Large intestine (tissue), 12 donors: ENCODE measurements around the gene LGR6. TPM values are rescaled to one million over a fixed set of nuclear protein-coding genes. Genes with fewer than 3 reads are reported as not detected.
"Not testable (repeated sequence)": the region's sequence is repeated elsewhere in the genome, so short reads cannot be mapped to it uniquely, and the experiment has no call there.

Experiments
- DNase-seq, 2 donors: peaks; one replicate each; pipeline versions ENCODE4 v3.0.0 to v3.0.0-alpha.2; 2013
- H3K27ac ChIP-seq: one replicate; pipeline ENCODE4 v1.5.1; 2013; ENCODE audit warnings: low read length
- H3K27me3 ChIP-seq: 2 replicates; pipeline ENCODE4 v1.6.1; 2013; ENCODE audit warnings: low read length; ENCODE audit not compliant: control insufficient read depth, insufficient read depth
- H3K36me3 ChIP-seq: 2 replicates; pipeline ENCODE4 v1.6.1; 2013; ENCODE audit warnings: low read length; ENCODE audit not compliant: control insufficient read depth, insufficient read depth
- H3K4me1 ChIP-seq: one replicate; pipeline ENCODE4 v1.6.1; 2013; ENCODE audit warnings: low read length; ENCODE audit not compliant: control insufficient read depth, insufficient read depth
- H3K4me3 ChIP-seq: one replicate; pipeline ENCODE4 v1.5.1; 2013; ENCODE audit warnings: low read length
- H3K9me3 ChIP-seq: one replicate; pipeline ENCODE4 v1.6.1; 2013; ENCODE audit warnings: mild to moderate bottlenecking, low read depth, low read length, moderate library complexity; ENCODE audit not compliant: control insufficient read depth
- WGBS: methylation state at CpG from one replicate; pipeline ENCODE4 v1.1.5; 2013; ENCODE audit warnings: low lambda C conversion rate; ENCODE audit not compliant: insufficient coverage; 5-methylcytosine and 5-hydroxymethylcytosine counted together
- long read RNA-seq, 11 donors: transcript quantifications; one replicate each; lab custom pipeline, GENCODE V29; 2026
- polyA plus RNA-seq: library from polyadenylated mRNA; unstranded; fragments of 120-200 nt; gene quantifications from one replicate; pipeline ENCODE4 v1.2.1, GENCODE V29; 2013

Gene LGR6
- polyA plus RNA-seq, result 0.36 TPM
- long read RNA-seq, donor 1, result 0 reads
- long read RNA-seq, donor 2, result 0 reads
- long read RNA-seq, donor 3, result 0 reads
- long read RNA-seq, donor 4, result 0 reads
- long read RNA-seq, donor 5, result 0 reads
- long read RNA-seq, donor 6, result 0 reads
- long read RNA-seq, donor 7, partial matches to known transcripts, result 0 of 1 reads
- long read RNA-seq, donor 7, other reads (novel, unspliced or antisense), result 0 of 1 reads
- long read RNA-seq, donor 8, result 0 reads
- long read RNA-seq, donor 9, result 0 reads
- long read RNA-seq, donor 10, result 0 reads
- long read RNA-seq, donor 11, result 0 reads

GRCh38 chr1:202193614-202194327 is at the start of gene LGR6:
Gene LGR6 (plus strand): TSS chr1:202193799. CDS start chr1:202193990, 191 bp downstream.
- WGBS, result no CpG with 5 or more reads among the region's 61 CpGs
- H3K36me3 ChIP-seq, result no peaks in the 10 kb centered on the region
- peak in 1 of 2 donors; percentile 31 for DNase-seq
- no peak within 1 kb of the TSS for H3K27ac ChIP-seq
- peaks cover 3% of the 10 kb centered on the region for H3K9me3 ChIP-seq
- H3K4me3 ChIP-seq, result no peak within 1 kb of the TSS
- H3K27me3 ChIP-seq, result peaks cover 28% of the 10 kb centered on the region
- peaks cover 29% of the 10 kb centered on the region for H3K4me1 ChIP-seq

- peak; percentile 51 to 81 for DNase-seq
- Histone ChIP-seq H3K9me3 (no peaks in the 10 kb centered on the region), H3K27ac (peak within 1 kb of the TSS; percentile 61), H3K27me3 (no peaks in the 10 kb centered on the region), H3K4me3 (peak within 1 kb of the TSS; percentile 96), H3K4me1 (peaks cover 14% of the 10 kb centered on the region), H3K36me3 (no peaks in the 10 kb centered on the region)
- WGBS, result no CpG with 5 or more reads among the region's 82 CpGs
Observed at GRCh38 chr1:202144402-202145067, 49.1 kb upstream of the LGR6 start, which contains the start of gene ARL8A. Gene ARL8A (minus strand): TSS chr1:202144737. CDS start chr1:202144572, 165 bp downstream.

DNA sequence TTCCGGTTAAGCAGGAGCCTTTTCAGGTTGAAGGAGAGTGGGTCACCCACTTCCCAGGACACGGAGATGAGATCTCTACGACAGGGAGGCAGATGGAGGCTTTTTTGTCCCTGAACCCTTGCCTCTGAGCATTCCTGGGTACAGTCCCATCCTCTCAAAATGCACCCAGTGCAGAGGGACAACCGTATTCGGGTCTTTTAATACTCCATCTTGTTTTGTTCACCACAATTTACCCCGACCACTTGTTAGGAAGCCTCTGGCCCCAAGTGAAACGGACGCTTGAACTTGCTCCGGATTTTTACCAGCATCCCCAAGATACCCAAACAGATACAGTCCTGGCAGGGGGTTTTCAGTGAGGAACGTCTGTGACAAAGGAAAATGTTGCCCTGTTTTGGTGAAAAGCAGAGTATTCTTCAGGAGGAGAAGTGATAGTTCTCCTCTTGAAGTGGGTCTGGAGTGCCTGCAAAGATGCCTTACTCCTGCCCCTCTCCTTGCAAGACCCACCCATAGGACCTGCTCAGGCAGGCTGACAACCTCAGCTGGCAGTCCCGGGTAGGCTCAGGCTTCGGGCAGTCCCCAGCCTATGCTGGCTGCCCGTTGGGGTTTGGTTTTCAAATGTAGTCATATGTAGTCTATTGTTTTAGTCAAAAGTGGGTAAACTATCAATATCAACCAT is 48.4 kb upstream of the LGR6 start:
- no peaks in the 10 kb centered on the region for H3K27me3 ChIP-seq
- peak overlapping the region; percentile 77 for H3K4me3 ChIP-seq
- H3K27ac ChIP-seq, result no peak overlapping the region
- H3K4me1 ChIP-seq, result peaks cover 14% of the 10 kb centered on the region
- H3K36me3 ChIP-seq, result no peaks in the 10 kb centered on the region
- DNase-seq, result peak in 1 of 2 donors; percentile 28
- no CpG with 5 or more reads among the region's 13 CpGs for WGBS
- H3K9me3 ChIP-seq, result no peaks in the 10 kb centered on the region

- H3K36me3 ChIP-seq, DNase-seq, H3K27me3 ChIP-seq, H3K9me3 ChIP-seq, H3K27ac ChIP-seq, H3K4me3 ChIP-seq: not testable (repeated sequence)
- peaks cover 14% of the 10 kb centered on the region for H3K4me1 ChIP-seq
- WGBS, result no CpG with 5 or more reads among the region's 8 CpGs
Observed at GRCh38 chr1:202145744-202146140, 47.9 kb upstream of the LGR6 start.

DNA sequence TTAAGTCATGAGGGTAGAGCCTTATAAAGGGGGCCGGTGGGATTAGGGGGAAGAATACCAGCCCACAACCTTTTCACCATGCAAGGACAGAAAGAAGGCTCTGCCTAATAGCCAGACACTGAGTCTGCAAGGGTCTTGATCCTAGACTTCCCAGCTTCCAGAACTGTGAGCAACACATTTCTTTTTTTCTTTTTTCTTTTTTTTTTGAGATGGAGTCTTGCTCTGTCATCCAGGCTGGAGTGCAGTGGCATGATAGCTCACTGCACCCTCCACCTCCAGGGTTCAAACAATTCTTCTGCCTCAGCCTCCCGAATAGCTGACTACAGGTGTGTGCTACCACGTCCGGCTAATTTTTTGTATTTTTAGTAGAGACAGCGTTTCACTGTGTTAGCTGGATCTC is 47.3 kb upstream of the LGR6 start:
- H3K27me3 ChIP-seq, result no peaks in the 10 kb centered on the region
- no peak overlapping the region for H3K27ac ChIP-seq
- H3K36me3 ChIP-seq, result no peaks in the 10 kb centered on the region
- WGBS, result no CpG with 5 or more reads among the region's 5 CpGs
- H3K4me1 ChIP-seq, result peaks cover 14% of the 10 kb centered on the region
- DNase-seq, result no peak
- H3K9me3 ChIP-seq, result no peaks in the 10 kb centered on the region
- no peak overlapping the region for H3K4me3 ChIP-seq

- Histone ChIP-seq H3K4me3 (no peak overlapping the region), H3K36me3 (no peaks in the 10 kb centered on the region), H3K27ac (no peak overlapping the region), H3K9me3 (no peaks in the 10 kb centered on the region), H3K4me1 (peaks cover 14% of the 10 kb centered on the region), H3K27me3 (no peaks in the 10 kb centered on the region)
- no CpG with 5 or more reads among the region's 3 CpGs for WGBS
- DNase-seq, result no peak
Observed at GRCh38 chr1:202146993-202147392, 46.6 kb upstream of the LGR6 start.

GRCh38 chr1:202148391-202148790 is 45.2 kb upstream of the LGR6 start:
- H3K27me3 ChIP-seq, result no peaks in the 10 kb centered on the region
- H3K36me3 ChIP-seq, result no peaks in the 10 kb centered on the region
- no peak for DNase-seq
- H3K4me1 ChIP-seq, result peaks cover 7% of the 10 kb centered on the region
- no CpG with 5 or more reads among the region's 4 CpGs for WGBS
- no peak overlapping the region for H3K27ac ChIP-seq
- no peak overlapping the region for H3K4me3 ChIP-seq
- H3K9me3 ChIP-seq, result no peaks in the 10 kb centered on the region

DNA sequence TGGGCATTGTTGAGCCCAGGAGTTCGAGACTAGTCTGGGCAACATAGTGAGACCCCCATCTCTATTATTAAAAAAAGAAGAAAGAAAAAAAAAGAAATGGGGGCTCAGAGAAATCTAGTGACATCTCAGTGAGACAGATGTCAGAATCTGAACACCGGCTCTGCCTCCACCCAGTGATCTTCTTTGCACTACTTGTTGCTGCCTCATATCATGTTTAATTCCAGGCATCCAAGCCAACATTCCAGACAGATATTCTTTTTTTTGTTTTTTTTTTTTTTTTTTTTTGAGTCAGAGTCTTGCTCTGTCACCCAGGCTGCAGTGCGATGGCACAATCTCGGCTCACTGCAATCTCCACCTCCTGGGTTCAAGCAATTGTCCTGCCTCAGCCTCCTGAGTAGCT is 44.0 kb upstream of the LGR6 start:
- Histone ChIP-seq H3K36me3 (no peaks in the 10 kb centered on the region), H3K27me3 (no peaks in the 10 kb centered on the region), H3K27ac (no peak overlapping the region), H3K9me3 (no peaks in the 10 kb centered on the region), H3K4me3 (no peak overlapping the region), H3K4me1 (peaks cover 6% of the 10 kb centered on the region)
- DNase-seq, result no peak
- WGBS, result 100% methylated on average over 1 of the region's 4 CpGs

- WGBS, result no CpG with 5 or more reads among the region's 9 CpGs
Observed at GRCh38 chr1:202150187-202150586, 43.4 kb upstream of the LGR6 start.

DNA sequence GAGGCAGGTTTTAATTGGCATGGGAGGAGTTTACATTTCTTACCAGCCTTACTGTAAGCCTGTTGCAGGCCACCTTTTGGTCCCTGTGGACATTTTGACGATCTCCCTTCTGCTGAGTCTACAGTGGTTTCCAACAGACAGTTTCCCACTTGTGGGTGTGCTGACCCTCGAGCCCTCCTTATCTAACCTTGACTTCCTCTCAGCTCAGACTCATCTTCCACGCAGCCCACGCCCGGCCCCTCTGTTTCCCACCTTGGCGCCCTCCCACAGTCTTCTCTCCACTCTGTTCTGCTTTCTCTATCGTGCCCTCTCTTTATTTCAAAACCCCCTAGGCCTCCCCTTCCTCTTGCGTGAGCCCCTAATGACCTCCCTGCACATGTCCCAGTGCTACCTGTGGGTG is 43.0 kb upstream of the LGR6 start:
- no peaks in the 10 kb centered on the region for H3K36me3 ChIP-seq
- WGBS, result 100% methylated on average over 2 of the region's 8 CpGs

More at GRCh38 chr1:202150187-202150586, 43.4 kb upstream of the LGR6 start:
- Histone ChIP-seq H3K36me3 (no peaks in the 10 kb centered on the region), H3K27ac (no peak overlapping the region), H3K9me3 (no peaks in the 10 kb centered on the region), H3K4me1 (peaks cover under 1% of the 10 kb centered on the region), H3K27me3 (no peaks in the 10 kb centered on the region), H3K4me3 (no peak overlapping the region)
- no peak for DNase-seq

More for the DNA sequence above, 43.0 kb upstream of the LGR6 start:
- Histone ChIP-seq H3K27ac (no peak overlapping the region), H3K9me3 (no peaks in the 10 kb centered on the region), H3K4me1 (no peaks in the 10 kb centered on the region), H3K27me3 (no peaks in the 10 kb centered on the region), H3K4me3 (no peak overlapping the region)
- no peak for DNase-seq
